HG03439 (cell line): ENCODE measurements around the gene APOL1.
"Not testable (repeated sequence)": the region's sequence is repeated elsewhere in the genome, so short reads cannot be mapped to it uniquely, and the experiment has no call there.

ENCODE experiments used
- ATAC-seq: cut with Tn5 transposase; IDR thresholded peaks from one replicate; pipeline ENCODE4 v1.9.1; 2021; ENCODE audit warnings: mild to moderate bottlenecking, moderate library complexity; ENCODE audit not compliant: unreplicated experiment

APOL1 gene

GRCh38 chr22:36263886-36264664 is 11.1 kb downstream of the APOL1 start:
- ATAC-seq = not testable (repeated sequence)

GRCh38 chr22:36267058-36267457 is 14.1 kb downstream of the APOL1 start:
- no peak for ATAC-seq

GRCh38 chr22:36267896-36268485 is 15.1 kb downstream of the APOL1 start:
- no peak for ATAC-seq

GRCh38 chr22:36271231-36271630 is 18.3 kb downstream of the APOL1 start:
- ATAC-seq = not testable (repeated sequence)

GRCh38 chr22:36271951-36272350 is 19.0 kb downstream of the APOL1 start:
- not testable (repeated sequence) for ATAC-seq

- ATAC-seq = no peak
Measured at GRCh38 chr22:36274531-36274930, 21.6 kb downstream of the APOL1 start.

- ATAC-seq = no peak
Measured at GRCh38 chr22:36277482-36278291, 24.8 kb downstream of the APOL1 start.

- ATAC-seq = no peak
Measured at GRCh38 chr22:36279219-36279666, 26.3 kb downstream of the APOL1 start.

- no peak for ATAC-seq
Measured at GRCh38 chr22:36280379-36280778, 27.4 kb downstream of the APOL1 start.

GRCh38 chr22:36281781-36282327 is 28.9 kb downstream of the APOL1 start:
- ATAC-seq = no peak

GRCh38 chr22:36282328-36282831 is 29.4 kb downstream of the APOL1 start:
- no peak for ATAC-seq

- ATAC-seq = no peak
Measured at GRCh38 chr22:36284171-36284571, 31.2 kb downstream of the APOL1 start.

- no peak for ATAC-seq
Measured at GRCh38 chr22:36285017-36285416, 32.1 kb downstream of the APOL1 start.

GRCh38 chr22:36285545-36285944 is 32.6 kb downstream of the APOL1 start:
- no peak for ATAC-seq

- no peak for ATAC-seq
Measured at GRCh38 chr22:36286096-36286957, 33.4 kb downstream of the APOL1 start.

GRCh38 chr22:36287881-36288515 is 35.1 kb downstream of the APOL1 start:
- no peak for ATAC-seq

GRCh38 chr22:36288571-36289405 is 35.9 kb downstream of the APOL1 start:
- ATAC-seq = no peak

- ATAC-seq = no peak
Measured at GRCh38 chr22:36289406-36289870, 36.5 kb downstream of the APOL1 start.

GRCh38 chr22:36289948-36290371 is 37.0 kb downstream of the APOL1 start:
- ATAC-seq = not testable (repeated sequence)
